H1 (cell line): ENCODE data around the gene TAMM41. TPM values are rescaled to one million over a fixed set of nuclear protein-coding genes. Genes with fewer than 3 reads are reported as not detected.

Experiments
- BCL11A ChIP-seq, 2 experiments: IDR thresholded peaks; one replicate each; pipeline ENCODE4 v1.6.1; 2011; ENCODE audit warnings: low read depth in 2 of 2, low read length in 2 of 2, mild to moderate bottlenecking in 2 of 2
- BRCA1 ChIP-seq: IDR thresholded peaks from 2 replicates; pipeline ENCODE4 v1.6.1; 2012; ENCODE audit warnings: low read depth, low read length, improper control_type of control experiment
- KDM1A ChIP-seq: fragments of 200-600, 300-600 bp; sonication (generic); IDR thresholded peaks from 2 replicates; pipeline ENCODE4 v1.7.1; 2016; ENCODE audit warnings: mild to moderate bottlenecking, low read length, borderline replicate concordance
- POLR2AphosphoS5 ChIP-seq: IDR thresholded peaks from 2 replicates; pipeline ENCODE4 v1.6.1; 2011; ENCODE audit warnings: low read depth, low read length
- RAD21 ChIP-seq, 2 experiments: IDR thresholded peaks in 1 of 2; conservative IDR thresholded peaks in 1 of 2; 2 replicates each; pipeline ENCODE4 v1.6.1; 2011; ENCODE audit warnings: low read depth in 2 of 2, low read length in 2 of 2, improper control_type of control experiment in 1 of 2, inconsistent platforms in 1 of 2, mild to moderate bottlenecking in 1 of 2, moderate library complexity in 1 of 2
- SAP30 ChIP-seq: fragments of 300-600 bp; sonication (generic); IDR thresholded peaks from 2 replicates; pipeline ENCODE4 v1.7.1; 2012; ENCODE audit warnings: low read length, moderate library complexity, mild to moderate bottlenecking, inconsistent platforms; ENCODE audit not compliant: insufficient read depth, insufficient replicate concordance
- SIRT6 ChIP-seq: IDR thresholded peaks from one replicate; pipeline ENCODE4 v1.7.1; 2012; ENCODE audit warnings: low read length, inconsistent platforms
- SUZ12 ChIP-seq: fragments of 200-600 bp; sonication (generic); IDR thresholded peaks from 2 replicates; pipeline ENCODE4 v1.6.1; 2012; ENCODE audit warnings: mild to moderate bottlenecking, inconsistent platforms, low read length, moderate library complexity, mixed read lengths
- TAF1 ChIP-seq: IDR thresholded peaks from 2 replicates; pipeline ENCODE4 v1.6.1; 2011; ENCODE audit warnings: mild to moderate bottlenecking, low read depth, low read length
- TAF7 ChIP-seq: optimal IDR thresholded peaks from 2 replicates; pipeline ENCODE3; 2011; ENCODE audit warnings: low read depth, mild to moderate bottlenecking, inconsistent platforms, low read length, moderate library complexity, borderline replicate concordance
- ZNF274 ChIP-seq: IDR thresholded peaks from 2 replicates; pipeline ENCODE4 v1.7.0; 2012; ENCODE audit warnings: low read length, borderline replicate concordance; ENCODE audit errors: extremely low read depth
- polyA plus RNA-seq, 7 experiments: library from polyadenylated mRNA; depleted of rRNA in 3 of 7; stranded (reverse) in 5 of 7; unstranded in 2 of 7; fragments of >200 nt in 5 of 7; fragments of 200-250 nt in 2 of 7; gene quantifications; 1 replicate in 5 of 7; 2 replicates in 1 of 7; 4 replicates in 1 of 7; pipeline versions ENCODE4 v1.2.1 to v1.2.3, GENCODE V29; 2011 to 2013; ENCODE audit warnings: missing spikeins in 2 of 7, mixed read lengths in 2 of 7
- total RNA-seq: library from RNA; stranded (reverse); fragmentation: NEBNext Ultra II Directional; extraction: Animal tissue kit (Norgen Biotek cat#: 25700); gene quantifications from 2 replicates; pipeline ENCODE4 v1.2.1, GENCODE V29; 2021
- TF ChIP-seq, protein P1 (sequence below): fragments of 300-600 bp; sonication (generic); IDR thresholded peaks from 2 replicates; pipeline ENCODE4 v1.7.1; 2012; ENCODE audit warnings: low read length, moderate library complexity, mild to moderate bottlenecking, inconsistent platforms; ENCODE audit not compliant: insufficient replicate concordance

TAMM41 gene
- total and polyA plus RNA-seq, 2 of the 8 experiments (the other 6 are each of a cell fraction or from before 2014, with no cell fraction given), result 16.9 to 22.5 TPM

DNA sequence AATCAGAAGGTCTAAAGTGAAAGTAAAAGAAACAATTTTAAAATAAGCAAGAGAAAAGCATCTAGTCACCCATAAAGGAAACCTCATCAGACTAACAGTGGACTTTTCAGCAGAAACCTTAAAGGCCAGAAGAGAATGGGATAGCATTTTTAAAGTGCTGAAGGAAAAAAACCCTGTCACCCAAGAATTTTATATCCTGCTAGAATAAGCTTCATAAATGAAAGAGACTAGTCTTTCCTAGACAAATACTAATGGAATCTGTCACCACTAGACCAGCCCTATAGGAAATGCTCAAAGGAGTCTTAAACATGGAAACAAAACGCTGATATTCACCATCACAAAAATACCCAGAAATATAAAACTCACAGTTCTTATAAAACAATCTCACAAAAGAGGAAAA is 46.9 kb downstream of the TAMM41 start (continued):
- TF ChIP-seq, protein P1, sequence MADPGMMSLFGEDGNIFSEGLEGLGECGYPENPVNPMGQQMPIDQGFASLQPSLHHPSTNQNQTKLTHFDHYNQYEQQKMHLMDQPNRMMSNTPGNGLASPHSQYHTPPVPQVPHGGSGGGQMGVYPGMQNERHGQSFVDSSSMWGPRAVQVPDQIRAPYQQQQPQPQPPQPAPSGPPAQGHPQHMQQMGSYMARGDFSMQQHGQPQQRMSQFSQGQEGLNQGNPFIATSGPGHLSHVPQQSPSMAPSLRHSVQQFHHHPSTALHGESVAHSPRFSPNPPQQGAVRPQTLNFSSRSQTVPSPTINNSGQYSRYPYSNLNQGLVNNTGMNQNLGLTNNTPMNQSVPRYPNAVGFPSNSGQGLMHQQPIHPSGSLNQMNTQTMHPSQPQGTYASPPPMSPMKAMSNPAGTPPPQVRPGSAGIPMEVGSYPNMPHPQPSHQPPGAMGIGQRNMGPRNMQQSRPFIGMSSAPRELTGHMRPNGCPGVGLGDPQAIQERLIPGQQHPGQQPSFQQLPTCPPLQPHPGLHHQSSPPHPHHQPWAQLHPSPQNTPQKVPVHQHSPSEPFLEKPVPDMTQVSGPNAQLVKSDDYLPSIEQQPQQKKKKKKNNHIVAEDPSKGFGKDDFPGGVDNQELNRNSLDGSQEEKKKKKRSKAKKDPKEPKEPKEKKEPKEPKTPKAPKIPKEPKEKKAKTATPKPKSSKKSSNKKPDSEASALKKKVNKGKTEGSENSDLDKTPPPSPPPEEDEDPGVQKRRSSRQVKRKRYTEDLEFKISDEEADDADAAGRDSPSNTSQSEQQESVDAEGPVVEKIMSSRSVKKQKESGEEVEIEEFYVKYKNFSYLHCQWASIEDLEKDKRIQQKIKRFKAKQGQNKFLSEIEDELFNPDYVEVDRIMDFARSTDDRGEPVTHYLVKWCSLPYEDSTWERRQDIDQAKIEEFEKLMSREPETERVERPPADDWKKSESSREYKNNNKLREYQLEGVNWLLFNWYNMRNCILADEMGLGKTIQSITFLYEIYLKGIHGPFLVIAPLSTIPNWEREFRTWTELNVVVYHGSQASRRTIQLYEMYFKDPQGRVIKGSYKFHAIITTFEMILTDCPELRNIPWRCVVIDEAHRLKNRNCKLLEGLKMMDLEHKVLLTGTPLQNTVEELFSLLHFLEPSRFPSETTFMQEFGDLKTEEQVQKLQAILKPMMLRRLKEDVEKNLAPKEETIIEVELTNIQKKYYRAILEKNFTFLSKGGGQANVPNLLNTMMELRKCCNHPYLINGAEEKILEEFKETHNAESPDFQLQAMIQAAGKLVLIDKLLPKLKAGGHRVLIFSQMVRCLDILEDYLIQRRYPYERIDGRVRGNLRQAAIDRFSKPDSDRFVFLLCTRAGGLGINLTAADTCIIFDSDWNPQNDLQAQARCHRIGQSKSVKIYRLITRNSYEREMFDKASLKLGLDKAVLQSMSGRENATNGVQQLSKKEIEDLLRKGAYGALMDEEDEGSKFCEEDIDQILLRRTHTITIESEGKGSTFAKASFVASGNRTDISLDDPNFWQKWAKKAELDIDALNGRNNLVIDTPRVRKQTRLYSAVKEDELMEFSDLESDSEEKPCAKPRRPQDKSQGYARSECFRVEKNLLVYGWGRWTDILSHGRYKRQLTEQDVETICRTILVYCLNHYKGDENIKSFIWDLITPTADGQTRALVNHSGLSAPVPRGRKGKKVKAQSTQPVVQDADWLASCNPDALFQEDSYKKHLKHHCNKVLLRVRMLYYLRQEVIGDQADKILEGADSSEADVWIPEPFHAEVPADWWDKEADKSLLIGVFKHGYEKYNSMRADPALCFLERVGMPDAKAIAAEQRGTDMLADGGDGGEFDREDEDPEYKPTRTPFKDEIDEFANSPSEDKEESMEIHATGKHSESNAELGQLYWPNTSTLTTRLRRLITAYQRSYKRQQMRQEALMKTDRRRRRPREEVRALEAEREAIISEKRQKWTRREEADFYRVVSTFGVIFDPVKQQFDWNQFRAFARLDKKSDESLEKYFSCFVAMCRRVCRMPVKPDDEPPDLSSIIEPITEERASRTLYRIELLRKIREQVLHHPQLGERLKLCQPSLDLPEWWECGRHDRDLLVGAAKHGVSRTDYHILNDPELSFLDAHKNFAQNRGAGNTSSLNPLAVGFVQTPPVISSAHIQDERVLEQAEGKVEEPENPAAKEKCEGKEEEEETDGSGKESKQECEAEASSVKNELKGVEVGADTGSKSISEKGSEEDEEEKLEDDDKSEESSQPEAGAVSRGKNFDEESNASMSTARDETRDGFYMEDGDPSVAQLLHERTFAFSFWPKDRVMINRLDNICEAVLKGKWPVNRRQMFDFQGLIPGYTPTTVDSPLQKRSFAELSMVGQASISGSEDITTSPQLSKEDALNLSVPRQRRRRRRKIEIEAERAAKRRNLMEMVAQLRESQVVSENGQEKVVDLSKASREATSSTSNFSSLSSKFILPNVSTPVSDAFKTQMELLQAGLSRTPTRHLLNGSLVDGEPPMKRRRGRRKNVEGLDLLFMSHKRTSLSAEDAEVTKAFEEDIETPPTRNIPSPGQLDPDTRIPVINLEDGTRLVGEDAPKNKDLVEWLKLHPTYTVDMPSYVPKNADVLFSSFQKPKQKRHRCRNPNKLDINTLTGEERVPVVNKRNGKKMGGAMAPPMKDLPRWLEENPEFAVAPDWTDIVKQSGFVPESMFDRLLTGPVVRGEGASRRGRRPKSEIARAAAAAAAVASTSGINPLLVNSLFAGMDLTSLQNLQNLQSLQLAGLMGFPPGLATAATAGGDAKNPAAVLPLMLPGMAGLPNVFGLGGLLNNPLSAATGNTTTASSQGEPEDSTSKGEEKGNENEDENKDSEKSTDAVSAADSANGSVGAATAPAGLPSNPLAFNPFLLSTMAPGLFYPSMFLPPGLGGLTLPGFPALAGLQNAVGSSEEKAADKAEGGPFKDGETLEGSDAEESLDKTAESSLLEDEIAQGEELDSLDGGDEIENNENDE, result no peak
- TF ChIP-seq ZNF274 (no peak), TAF7 (no peak), SIRT6 (no peak), RAD21 (IDR thresholded peaks at IDR 0.05 in 1 of 2, conservative IDR thresholded peaks at IDR 0.05 in 1 of 2; ENCODE audit: low read depth in 2 of 2, low read length in 2 of 2) (no peak), BCL11A (IDR thresholded peaks at IDR 0.05; ENCODE audit: low read depth in 2 of 2, low read length in 2 of 2) (no peak), POLR2AphosphoS5 (no peak), KDM1A (no peak), SUZ12 (no peak), TAF1 (no peak), SAP30 (no peak), BRCA1 (no peak)
